SK-N-DZ (cell line): ENCODE results near the gene BTBD6.
"Not testable (repeated sequence)": the region's sequence is repeated elsewhere in the genome, so short reads cannot be mapped to it uniquely, and the experiment has no call there.

Source experiments
- DNase-seq: peaks from one replicate; pipeline ENCODE4 v3.0.0-alpha.2; 2015; ENCODE audit warnings: low spot score

Gene BTBD6

DNA sequence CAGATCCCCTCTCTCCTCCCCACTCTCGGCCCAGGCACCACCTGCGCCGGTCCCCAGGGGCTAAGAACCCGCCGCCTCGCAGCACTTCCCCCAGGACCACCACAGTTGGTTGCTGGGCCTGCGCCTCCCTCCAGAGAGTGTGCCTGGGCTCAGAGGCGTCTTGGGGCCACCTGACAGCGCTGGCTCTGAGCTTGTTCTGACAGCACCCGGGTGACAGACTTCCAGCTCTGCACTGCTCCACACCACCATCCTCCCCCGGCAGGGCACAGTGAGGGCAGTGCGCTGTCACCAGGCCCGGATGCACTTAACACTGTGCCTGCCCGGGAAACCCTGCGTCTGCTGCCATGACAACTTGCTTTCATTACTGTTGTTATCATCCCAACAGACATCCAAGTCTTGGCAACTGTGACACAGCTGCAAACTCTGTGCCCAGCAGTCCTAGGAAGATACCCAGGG is 45.8 kb downstream of the BTBD6 start:
- peak; percentile 37 for DNase-seq

DNA sequence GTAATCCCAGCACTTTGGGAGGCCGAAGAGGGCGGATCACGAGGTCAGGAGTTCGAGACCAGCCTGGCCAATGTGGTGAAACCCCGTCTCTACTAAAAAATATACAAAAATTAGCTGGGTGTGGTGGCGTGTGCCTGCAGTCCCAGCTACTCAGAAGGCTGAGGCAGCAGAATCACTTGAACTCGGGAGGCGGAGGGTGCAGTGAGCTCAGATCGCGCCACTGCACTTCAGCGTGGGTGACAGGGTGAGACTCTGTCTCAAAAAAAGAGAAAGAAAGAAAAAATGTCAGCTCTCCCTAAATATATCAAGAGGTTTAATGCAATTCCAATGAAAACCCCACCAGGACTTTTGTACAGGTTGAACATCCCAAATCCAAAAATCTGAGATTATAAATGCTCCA is 49.0 kb downstream of the BTBD6 start:
- DNase-seq: not testable (repeated sequence)

DNA sequence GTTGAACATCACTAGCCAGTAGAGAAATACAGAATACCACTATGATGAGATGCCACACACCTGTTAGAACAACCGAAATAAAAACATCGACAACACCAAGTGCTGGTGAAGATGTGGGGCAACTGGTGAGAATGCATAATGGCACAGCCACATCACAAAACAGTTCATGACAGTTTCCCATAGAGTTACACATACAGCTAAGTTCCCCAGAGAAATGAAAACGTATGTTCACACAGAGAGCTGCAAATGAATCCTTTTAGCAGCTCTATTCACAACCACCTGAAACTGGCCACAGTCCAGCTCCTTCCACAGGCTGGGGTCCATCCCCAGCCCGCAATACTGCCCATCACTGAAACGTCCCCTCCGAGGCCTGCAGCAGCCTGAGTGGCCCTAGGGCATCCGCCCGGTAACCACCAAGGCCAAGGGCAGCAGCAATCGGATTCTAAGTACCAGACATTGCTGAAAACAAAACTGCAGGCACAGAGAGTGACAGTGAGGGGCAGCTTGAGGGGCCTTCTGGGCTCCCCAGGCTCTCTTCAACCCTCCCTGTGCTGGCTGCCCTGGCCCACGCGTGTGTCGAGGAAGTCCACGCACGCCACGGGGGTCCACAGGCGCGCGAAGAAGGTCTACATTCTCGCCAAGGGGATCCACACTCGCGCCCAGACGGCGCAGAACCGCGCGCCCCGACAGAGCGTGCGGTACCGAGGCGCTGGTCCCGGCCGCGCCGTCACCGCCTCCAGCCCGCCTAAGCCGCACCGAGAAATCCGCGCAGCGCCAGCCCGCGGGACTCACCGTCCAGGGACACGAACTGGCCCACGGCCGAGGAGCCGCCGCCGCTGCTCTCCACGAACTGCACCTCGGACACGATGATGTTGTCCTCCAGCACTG is 51.6 kb downstream of the BTBD6 start:
- no peak for DNase-seq
